HL-60 (cell line): ENCODE measurements around the gene RB1.

Experiments
- GABPA ChIP-seq: IDR thresholded peaks from 2 replicates; pipeline ENCODE4 v1.6.1; 2012; ENCODE audit warnings: low read depth
- POLR2AphosphoS5 ChIP-seq: IDR thresholded peaks from 2 replicates; pipeline ENCODE4 v1.6.1; 2012; ENCODE audit warnings: low read depth
- SPI1 ChIP-seq: IDR thresholded peaks from 2 replicates; pipeline ENCODE4 v1.6.1; 2012; ENCODE audit warnings: low read depth, mild to moderate bottlenecking, borderline replicate concordance
- TF ChIP-seq, protein P1 (sequence below): IDR thresholded peaks from 2 replicates; pipeline ENCODE4 v1.6.1; 2012; ENCODE audit warnings: low read depth; ENCODE audit not compliant: insufficient replicate concordance
- TF ChIP-seq, protein P2 (sequence below): IDR thresholded peaks from one replicate; pipeline ENCODE4 v1.5.1; 2011; ENCODE audit warnings: low read length, control low read depth, inconsistent platforms; ENCODE audit not compliant: insufficient read depth

- TF ChIP-seq, protein P1, sequence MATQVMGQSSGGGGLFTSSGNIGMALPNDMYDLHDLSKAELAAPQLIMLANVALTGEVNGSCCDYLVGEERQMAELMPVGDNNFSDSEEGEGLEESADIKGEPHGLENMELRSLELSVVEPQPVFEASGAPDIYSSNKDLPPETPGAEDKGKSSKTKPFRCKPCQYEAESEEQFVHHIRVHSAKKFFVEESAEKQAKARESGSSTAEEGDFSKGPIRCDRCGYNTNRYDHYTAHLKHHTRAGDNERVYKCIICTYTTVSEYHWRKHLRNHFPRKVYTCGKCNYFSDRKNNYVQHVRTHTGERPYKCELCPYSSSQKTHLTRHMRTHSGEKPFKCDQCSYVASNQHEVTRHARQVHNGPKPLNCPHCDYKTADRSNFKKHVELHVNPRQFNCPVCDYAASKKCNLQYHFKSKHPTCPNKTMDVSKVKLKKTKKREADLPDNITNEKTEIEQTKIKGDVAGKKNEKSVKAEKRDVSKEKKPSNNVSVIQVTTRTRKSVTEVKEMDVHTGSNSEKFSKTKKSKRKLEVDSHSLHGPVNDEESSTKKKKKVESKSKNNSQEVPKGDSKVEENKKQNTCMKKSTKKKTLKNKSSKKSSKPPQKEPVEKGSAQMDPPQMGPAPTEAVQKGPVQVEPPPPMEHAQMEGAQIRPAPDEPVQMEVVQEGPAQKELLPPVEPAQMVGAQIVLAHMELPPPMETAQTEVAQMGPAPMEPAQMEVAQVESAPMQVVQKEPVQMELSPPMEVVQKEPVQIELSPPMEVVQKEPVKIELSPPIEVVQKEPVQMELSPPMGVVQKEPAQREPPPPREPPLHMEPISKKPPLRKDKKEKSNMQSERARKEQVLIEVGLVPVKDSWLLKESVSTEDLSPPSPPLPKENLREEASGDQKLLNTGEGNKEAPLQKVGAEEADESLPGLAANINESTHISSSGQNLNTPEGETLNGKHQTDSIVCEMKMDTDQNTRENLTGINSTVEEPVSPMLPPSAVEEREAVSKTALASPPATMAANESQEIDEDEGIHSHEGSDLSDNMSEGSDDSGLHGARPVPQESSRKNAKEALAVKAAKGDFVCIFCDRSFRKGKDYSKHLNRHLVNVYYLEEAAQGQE, result no peak
- TF ChIP-seq, protein P2, sequence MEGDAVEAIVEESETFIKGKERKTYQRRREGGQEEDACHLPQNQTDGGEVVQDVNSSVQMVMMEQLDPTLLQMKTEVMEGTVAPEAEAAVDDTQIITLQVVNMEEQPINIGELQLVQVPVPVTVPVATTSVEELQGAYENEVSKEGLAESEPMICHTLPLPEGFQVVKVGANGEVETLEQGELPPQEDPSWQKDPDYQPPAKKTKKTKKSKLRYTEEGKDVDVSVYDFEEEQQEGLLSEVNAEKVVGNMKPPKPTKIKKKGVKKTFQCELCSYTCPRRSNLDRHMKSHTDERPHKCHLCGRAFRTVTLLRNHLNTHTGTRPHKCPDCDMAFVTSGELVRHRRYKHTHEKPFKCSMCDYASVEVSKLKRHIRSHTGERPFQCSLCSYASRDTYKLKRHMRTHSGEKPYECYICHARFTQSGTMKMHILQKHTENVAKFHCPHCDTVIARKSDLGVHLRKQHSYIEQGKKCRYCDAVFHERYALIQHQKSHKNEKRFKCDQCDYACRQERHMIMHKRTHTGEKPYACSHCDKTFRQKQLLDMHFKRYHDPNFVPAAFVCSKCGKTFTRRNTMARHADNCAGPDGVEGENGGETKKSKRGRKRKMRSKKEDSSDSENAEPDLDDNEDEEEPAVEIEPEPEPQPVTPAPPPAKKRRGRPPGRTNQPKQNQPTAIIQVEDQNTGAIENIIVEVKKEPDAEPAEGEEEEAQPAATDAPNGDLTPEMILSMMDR, result no peak
- TF ChIP-seq POLR2AphosphoS5 (no peak), GABPA (no peak), SPI1 (no peak)
These were observed 28.0 kb upstream of the RB1 start for GRCh38 chr13:48275507-48275906.
